Measurements from ENCODE around the gene PLIN3. TPM values are rescaled to one million over a fixed set of nuclear protein-coding genes. Genes with fewer than 3 reads are reported as not detected.
"Not testable (repeated sequence)": the region's sequence is repeated elsewhere in the genome, so short reads cannot be mapped to it uniquely, and the experiment has no call there.

Gene PLIN3
- total and polyA plus RNA-seq, 2 donors (not counting 1 experiment from before 2014, with no cell fraction given): 133 to 191 TPM

GRCh38 chr19:4897146-4897545, 29.7 kb upstream of the PLIN3 start:
- H2AFZ ChIP-seq (ENCODE audit: low read length): no peak overlapping the region
- no peak overlapping the region for H3K4me2 ChIP-seq (ENCODE audit: extremely low read depth, insufficient read depth, low read length)
- no peak for TF ChIP-seq EZH2 (IDR thresholded peaks at IDR 0.05; ENCODE audit: low read length, missing control alignments)
- TF ChIP-seq CTCF (conservative IDR thresholded peaks at IDR 0.05 in 1 of 2, IDR thresholded peaks at IDR 0.05 in 1 of 2; ENCODE audit: low read depth in 1 of 2, low read length in 2 of 2): no peak
- H3K27me3 ChIP-seq (ENCODE audit: control insufficient read depth, insufficient read depth, low read length): no peaks in the 10 kb centered on the region
- H3K79me2 ChIP-seq (ENCODE audit: control insufficient read depth, insufficient read depth, low read length): no peaks in the 10 kb centered on the region
- H4K20me1 ChIP-seq (ENCODE audit: control insufficient read depth, extremely low read depth, insufficient read depth, low read length): no peaks in the 10 kb centered on the region
- no peaks in the 10 kb centered on the region for H3K9me3 ChIP-seq (ENCODE audit: control insufficient read depth, insufficient read depth, low read depth, low read length)
- no peak overlapping the region for H3K9ac ChIP-seq (ENCODE audit: insufficient read depth, low read length)
- H3K36me3 ChIP-seq (ENCODE audit: control insufficient read depth, insufficient read depth, low read length): no peaks in the 10 kb centered on the region
- no peak overlapping the region for H3K27ac ChIP-seq (ENCODE audit: insufficient read depth, low read length)
- DNase-seq (ENCODE audit: low read depth in 2 of 2): no peak
- H3K4me3 ChIP-seq (replicated peaks in 1 of 4; ENCODE audit: control extremely low read depth in 1 of 4, insufficient read depth in 1 of 4, low read depth in 3 of 4, low read length in 4 of 4): no peak overlapping the region
- peaks cover 2% of the 10 kb centered on the region for H3K4me1 ChIP-seq (ENCODE audit: control insufficient read depth, extremely low read depth, insufficient read depth, low read length)

GRCh38 chr19:4896372-4896771, 28.9 kb upstream of the PLIN3 start:
- Histone ChIP-seq H3K27me3 (ENCODE audit: control insufficient read depth, insufficient read depth, low read length) (no peaks in the 10 kb centered on the region), H3K4me1 (ENCODE audit: control insufficient read depth, extremely low read depth, insufficient read depth, low read length) (peaks cover 2% of the 10 kb centered on the region), H3K4me2 (ENCODE audit: extremely low read depth, insufficient read depth, low read length) (no peak overlapping the region), H3K79me2 (ENCODE audit: control insufficient read depth, insufficient read depth, low read length) (no peaks in the 10 kb centered on the region), H4K20me1 (ENCODE audit: control insufficient read depth, extremely low read depth, insufficient read depth, low read length) (no peaks in the 10 kb centered on the region), H3K4me3 (replicated peaks in 1 of 4; ENCODE audit: control extremely low read depth in 1 of 4, insufficient read depth in 1 of 4, low read depth in 3 of 4, low read length in 4 of 4) (no peak overlapping the region), H3K9ac (ENCODE audit: insufficient read depth, low read length) (no peak overlapping the region), H3K9me3 (ENCODE audit: control insufficient read depth, insufficient read depth, low read depth, low read length) (no peaks in the 10 kb centered on the region), H3K36me3 (ENCODE audit: control insufficient read depth, insufficient read depth, low read length) (no peaks in the 10 kb centered on the region), H2AFZ (ENCODE audit: low read length) (no peak overlapping the region), H3K27ac (ENCODE audit: insufficient read depth, low read length) (no peak overlapping the region)
- DNase-seq (ENCODE audit: low read depth in 2 of 2): peak in 1 of 2 donors; percentile 38
- no peak for TF ChIP-seq CTCF (conservative IDR thresholded peaks at IDR 0.05 in 1 of 2, IDR thresholded peaks at IDR 0.05 in 1 of 2; ENCODE audit: low read depth in 1 of 2, low read length in 2 of 2)
- no peak for TF ChIP-seq EZH2 (IDR thresholded peaks at IDR 0.05; ENCODE audit: low read length, missing control alignments)

- H3K79me2 ChIP-seq (ENCODE audit: control insufficient read depth, insufficient read depth, low read length): not testable (repeated sequence)
Observed at GRCh38 chr19:4892962-4893361, 25.5 kb upstream of the PLIN3 start.

More at GRCh38 chr19:4892962-4893361, 25.5 kb upstream of the PLIN3 start:
- not testable (repeated sequence) for H4K20me1 ChIP-seq (ENCODE audit: control insufficient read depth, extremely low read depth, insufficient read depth, low read length); H3K27ac ChIP-seq (ENCODE audit: insufficient read depth, low read length); DNase-seq (ENCODE audit: low read depth in 2 of 2); H3K9me3 ChIP-seq (ENCODE audit: control insufficient read depth, insufficient read depth, low read depth, low read length); H3K4me2 ChIP-seq (ENCODE audit: extremely low read depth, insufficient read depth, low read length); H2AFZ ChIP-seq (ENCODE audit: low read length); H3K4me1 ChIP-seq (ENCODE audit: control insufficient read depth, extremely low read depth, insufficient read depth, low read length); H3K27me3 ChIP-seq (ENCODE audit: control insufficient read depth, insufficient read depth, low read length); H3K36me3 ChIP-seq (ENCODE audit: control insufficient read depth, insufficient read depth, low read length); H3K4me3 ChIP-seq (replicated peaks in 1 of 4; ENCODE audit: control extremely low read depth in 1 of 4, insufficient read depth in 1 of 4, low read depth in 3 of 4, low read length in 4 of 4); H3K9ac ChIP-seq (ENCODE audit: insufficient read depth, low read length)
